Activated CD4-positive, CD25-positive, alpha-beta regulatory T cell (primary cell): ENCODE data around the gene TNFRSF11A.

Experiments
- DNase-seq, 4 experiments: peaks; one replicate each; lab custom pipeline; 2025; lab: John Stamatoyannopoulos, UW

TNFRSF11A gene

GRCh38 chr18:62324917-62325805, at the start of gene TNFRSF11A:
TNFRSF11A (plus strand) TSS chr18:62325310; CDS start chr18:62325353, 43 bp downstream.
- peak; percentile 44 to 52 (median 46) for DNase-seq

GRCh38 chr18:62277045-62277444, 48.1 kb upstream of the TNFRSF11A start:
- DNase-seq = no peak

GRCh38 chr18:62279561-62279960, 45.5 kb upstream of the TNFRSF11A start:
- no peak for DNase-seq

GRCh38 chr18:62280058-62280457, 45.1 kb upstream of the TNFRSF11A start:
- no peak for DNase-seq

- no peak for DNase-seq
Observed at GRCh38 chr18:62280786-62281185, 44.3 kb upstream of the TNFRSF11A start.

- no peak for DNase-seq
Observed at GRCh38 chr18:62281684-62282083, 43.4 kb upstream of the TNFRSF11A start.

GRCh38 chr18:62282188-62282629, 42.9 kb upstream of the TNFRSF11A start:
- no peak for DNase-seq

- no peak for DNase-seq
Observed at GRCh38 chr18:62284637-62285036, 40.5 kb upstream of the TNFRSF11A start.

- no peak for DNase-seq
Observed at GRCh38 chr18:62285281-62285680, 39.8 kb upstream of the TNFRSF11A start.

GRCh38 chr18:62287781-62288664, 37.1 kb upstream of the TNFRSF11A start:
- DNase-seq = no peak

- no peak for DNase-seq
Observed at GRCh38 chr18:62288665-62289008, 36.5 kb upstream of the TNFRSF11A start.

- no peak for DNase-seq
Observed at GRCh38 chr18:62289047-62289446, 36.1 kb upstream of the TNFRSF11A start.

- DNase-seq = no peak
Observed at GRCh38 chr18:62294073-62294472, 31.0 kb upstream of the TNFRSF11A start.

- DNase-seq = no peak
Observed at GRCh38 chr18:62300359-62300963, 24.6 kb upstream of the TNFRSF11A start.

GRCh38 chr18:62301322-62301721, 23.8 kb upstream of the TNFRSF11A start:
- DNase-seq = no peak

- no peak for DNase-seq
Observed at GRCh38 chr18:62312851-62313250, 12.3 kb upstream of the TNFRSF11A start.

GRCh38 chr18:62318228-62319180, 6.6 kb upstream of the TNFRSF11A start:
- no peak for DNase-seq

- no peak for DNase-seq
Observed at GRCh38 chr18:62321201-62321600, 3.9 kb upstream of the TNFRSF11A start.

- DNase-seq = no peak
Observed at GRCh38 chr18:62323483-62324180, 1.5 kb upstream of the TNFRSF11A start.

GRCh38 chr18:62324181-62324828, 805 bp upstream of the TNFRSF11A start:
- no peak for DNase-seq
